HepG2 (cell line): Measurements from ENCODE around the gene SCP2D1. TPM values are rescaled to one million over a fixed set of nuclear protein-coding genes. Genes with fewer than 3 reads are reported as not detected.

Source experiments
- FOSL2 ChIP-seq: sonication (generic); formaldehyde crosslinking; IDR thresholded peaks from 2 replicates; pipeline ENCODE4 v1.4.0; 2020; ENCODE audit warnings: missing genetic modification reagents
- HOXD1 ChIP-seq: sonication (generic); formaldehyde crosslinking; IDR thresholded peaks from 2 replicates; pipeline ENCODE4 v1.5.0; 2020; ENCODE audit warnings: missing genetic modification reagents
- MEIS1 ChIP-seq: sonication (generic); formaldehyde crosslinking; IDR thresholded peaks from 2 replicates; pipeline ENCODE4 v1.9.0; 2021; ENCODE audit warnings: mild to moderate bottlenecking, missing genetic modification reagents, moderate library complexity, borderline replicate concordance
- SMYD3 ChIP-seq: sonication (generic); formaldehyde crosslinking; IDR thresholded peaks from 2 replicates; pipeline ENCODE4 v1.8.1; 2023; ENCODE audit warnings: mild to moderate bottlenecking, missing genetic modification reagents
- SNRNP70 ChIP-seq: fragments of 200-400 bp; formaldehyde crosslinking; IDR thresholded peaks from 2 replicates; pipeline ENCODE4 v1.6.1; 2017; ENCODE audit warnings: mild to moderate bottlenecking, low read depth, low read length, moderate library complexity
- ZBED4 ChIP-seq: sonication (generic); formaldehyde crosslinking; IDR thresholded peaks from 2 replicates; pipeline ENCODE4 v1.4.0; 2020; ENCODE audit warnings: missing genetic modification reagents, borderline replicate concordance
- ZBTB14 ChIP-seq: sonication (generic); formaldehyde crosslinking; IDR thresholded peaks from 2 replicates; pipeline ENCODE4 v1.4.0; 2020; ENCODE audit warnings: missing genetic modification reagents
- ZBTB39 ChIP-seq: sonication (generic); formaldehyde crosslinking; IDR thresholded peaks from 2 replicates; pipeline ENCODE4 v1.5.0; 2020; ENCODE audit warnings: missing genetic modification reagents
- ZBTB44 ChIP-seq: sonication (generic); formaldehyde crosslinking; IDR thresholded peaks from 2 replicates; pipeline ENCODE4 v1.4.0; 2020; ENCODE audit warnings: missing genetic modification reagents
- ZFP36 ChIP-seq: fragments of 150-350 bp; IDR thresholded peaks from 2 replicates; pipeline ENCODE4 v1.6.1; 2018; ENCODE audit warnings: borderline replicate concordance, low read length, low read depth; ENCODE audit not compliant: partially characterized antibody
- ZFP36L1 ChIP-seq: sonication (generic); formaldehyde crosslinking; IDR thresholded peaks from 2 replicates; pipeline ENCODE4 v1.8.0; 2022; ENCODE audit warnings: mild to moderate bottlenecking, missing genetic modification reagents, moderate library complexity
- ZFP82 ChIP-seq: sonication (generic); formaldehyde crosslinking; IDR thresholded peaks from 2 replicates; pipeline ENCODE4 v1.5.1; 2020; ENCODE audit warnings: mild to moderate bottlenecking, missing genetic modification reagents, borderline replicate concordance
- ZKSCAN8 ChIP-seq: IDR thresholded peaks from 2 replicates; pipeline ENCODE4 v1.6.1; 2016; ENCODE audit warnings: borderline replicate concordance, missing genetic modification reagents, missing compliant biosample characterization
- ZNF329 ChIP-seq: sonication (generic); formaldehyde crosslinking; IDR thresholded peaks from 2 replicates; pipeline ENCODE4 v1.9.0; 2021; ENCODE audit warnings: low read depth, mild to moderate bottlenecking, missing genetic modification reagents
- ZNF33A ChIP-seq: sonication (generic); formaldehyde crosslinking; IDR thresholded peaks from 2 replicates; pipeline ENCODE4 v1.5.1; 2020; ENCODE audit warnings: missing genetic modification reagents, mild to moderate bottlenecking, moderate library complexity, borderline replicate concordance
- ZNF354B ChIP-seq: sonication (generic); formaldehyde crosslinking; IDR thresholded peaks from 2 replicates; pipeline ENCODE4 v1.8.0; 2022; ENCODE audit warnings: mild to moderate bottlenecking, missing genetic modification reagents
- ZNF616 ChIP-seq: sonication (generic); formaldehyde crosslinking; IDR thresholded peaks from 2 replicates; pipeline ENCODE4 v1.5.0; 2020; ENCODE audit warnings: low read depth, mild to moderate bottlenecking, missing genetic modification reagents
- ZNF691 ChIP-seq: sonication (generic); formaldehyde crosslinking; IDR thresholded peaks from 2 replicates; pipeline ENCODE4 v1.4.0; 2020; ENCODE audit warnings: missing genetic modification reagents, low read depth, mild to moderate bottlenecking, borderline replicate concordance
- polyA plus RNA-seq, 8 experiments: library from polyadenylated mRNA; depleted of rRNA in 3 of 8; stranded (reverse) in 7 of 8; unstranded in 1 of 8; fragments of >200 nt; fragmentation: Illumina TruSeq in 4 of 8; extraction: Trizol in 4 of 8; gene quantifications; 2 replicates each; pipeline versions ENCODE4 v1.2.1 to v1.2.3, GENCODE V29; 2011 to 2016; ENCODE audit warnings: low read depth in 4 of 8, missing spikeins in 1 of 8, mixed read lengths in 1 of 8; ENCODE audit not compliant: insufficient read depth in 1 of 8
- total RNA-seq, 5 experiments: library from RNA; depleted of rRNA; stranded (reverse); fragments of >200 nt; fragmentation: Illumina TruSeq; extraction: Trizol; gene quantifications; 2 replicates each; pipeline ENCODE4 v1.2.3, GENCODE V29; 2016; ENCODE audit warnings: low read depth in 1 of 5

The SCP2D1 gene
- total and polyA plus RNA-seq, 2 of the 13 experiments (the other 11 are each of a cell fraction or from before 2014, with no cell fraction given) = not detected

- TF ChIP-seq ZBED4 (CRISPR knock-in tag) (no peak), SNRNP70 (no peak), ZNF691 (CRISPR knock-in tag) (peak; percentile 92), SMYD3 (CRISPR knock-in tag) (peak; percentile 41; the same call in 1 of the 2 replicates), ZFP36 (no peak), ZNF33A (CRISPR knock-in tag) (no peak), HOXD1 (CRISPR knock-in tag) (peak; percentile 89), ZBTB14 (CRISPR knock-in tag) (no peak), ZKSCAN8 (peak; percentile 19; the same call in 1 of the 2 replicates), ZFP36L1 (CRISPR knock-in tag) (peak; percentile 87; the same call in 1 of the 2 replicates), FOSL2 (CRISPR knock-in tag) (peak; percentile 74), ZBTB39 (CRISPR knock-in tag) (no peak), ZBTB44 (CRISPR knock-in tag) (peak; percentile 88; the same call in 1 of the 2 replicates), ZNF616 (CRISPR knock-in tag) (no peak), ZFP82 (no peak), MEIS1 (CRISPR knock-in tag) (peak; percentile 91), ZNF354B (CRISPR knock-in tag) (no peak), ZNF329 (CRISPR knock-in tag) (no peak)
Measured at GRCh38 chr20:18793625-18794427, 19.8 kb upstream of the SCP2D1 start (continued).
